ENCODE data around the gene WTIP. TPM values are rescaled to one million over a fixed set of nuclear protein-coding genes. Genes with fewer than 3 reads are reported as not detected.
"Not testable (repeated sequence)": the region's sequence is repeated elsewhere in the genome, so short reads cannot be mapped to it uniquely, and the experiment has no call there.

Gene WTIP
- total RNA-seq, 1 experiment from 2014 or later: 58.0 TPM

DNA sequence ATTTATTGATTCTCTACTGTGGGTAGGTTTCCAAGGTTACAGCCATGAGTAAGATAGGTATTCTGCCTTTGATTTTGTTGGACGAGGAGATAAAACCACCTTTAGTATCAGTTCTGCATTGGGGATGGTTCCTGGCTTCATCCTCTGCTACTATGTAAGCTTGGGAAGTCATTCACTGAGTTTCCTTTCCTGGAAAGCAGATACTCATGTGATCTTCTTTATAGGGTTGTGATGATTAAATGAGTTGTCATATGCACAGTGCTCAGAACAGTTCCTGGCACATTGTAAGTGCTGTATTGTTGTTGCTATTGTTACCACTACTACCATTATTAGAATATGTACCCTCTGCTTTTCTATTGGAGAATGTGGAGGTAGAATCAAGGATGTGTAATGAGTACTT lies 13.1 kb upstream of the WTIP start:
- Mint-ChIP-seq H3K27ac (ENCODE audit: unreplicated experiment) (no peak overlapping the region), H3K9me3 (ENCODE audit: unreplicated experiment) (no peaks in the 10 kb centered on the region), H3K4me3 (ENCODE audit: unreplicated experiment) (no peak overlapping the region), H3K4me1 (ENCODE audit: low read depth, unreplicated experiment) (no peaks in the 10 kb centered on the region), H3K36me3 (ENCODE audit: insufficient read depth, unreplicated experiment) (peaks cover 99% of the 10 kb centered on the region), H3K27me3 (ENCODE audit: insufficient read depth, unreplicated experiment) (no peaks in the 10 kb centered on the region)
- CTCF ChIA-PET: no interaction called here
- POLR2A ChIA-PET: no interaction called here
- Histone ChIP-seq H3K9me3 (no peaks in the 10 kb centered on the region; the same call in 1 of the 2 replicates), H3K27me3 (replicated peaks; ENCODE audit: control insufficient read depth, insufficient read depth, low read length) (no peaks in the 10 kb centered on the region), H3K4me3 (ENCODE audit: low read depth, low read length) (no peak overlapping the region), H3K4me1 (no peaks in the 10 kb centered on the region), H3K36me3 (ENCODE audit: control insufficient read depth, insufficient read depth, low read length) (peaks cover 2% of the 10 kb centered on the region)
- intact Hi-C loops (cut with micrococcal nuclease; ENCODE audit: unreplicated experiment): no loop called here
- DNase-seq: no peak
- BruUV-seq (replicated peaks): no TSS peak
- TF ChIP-seq, protein P1, sequence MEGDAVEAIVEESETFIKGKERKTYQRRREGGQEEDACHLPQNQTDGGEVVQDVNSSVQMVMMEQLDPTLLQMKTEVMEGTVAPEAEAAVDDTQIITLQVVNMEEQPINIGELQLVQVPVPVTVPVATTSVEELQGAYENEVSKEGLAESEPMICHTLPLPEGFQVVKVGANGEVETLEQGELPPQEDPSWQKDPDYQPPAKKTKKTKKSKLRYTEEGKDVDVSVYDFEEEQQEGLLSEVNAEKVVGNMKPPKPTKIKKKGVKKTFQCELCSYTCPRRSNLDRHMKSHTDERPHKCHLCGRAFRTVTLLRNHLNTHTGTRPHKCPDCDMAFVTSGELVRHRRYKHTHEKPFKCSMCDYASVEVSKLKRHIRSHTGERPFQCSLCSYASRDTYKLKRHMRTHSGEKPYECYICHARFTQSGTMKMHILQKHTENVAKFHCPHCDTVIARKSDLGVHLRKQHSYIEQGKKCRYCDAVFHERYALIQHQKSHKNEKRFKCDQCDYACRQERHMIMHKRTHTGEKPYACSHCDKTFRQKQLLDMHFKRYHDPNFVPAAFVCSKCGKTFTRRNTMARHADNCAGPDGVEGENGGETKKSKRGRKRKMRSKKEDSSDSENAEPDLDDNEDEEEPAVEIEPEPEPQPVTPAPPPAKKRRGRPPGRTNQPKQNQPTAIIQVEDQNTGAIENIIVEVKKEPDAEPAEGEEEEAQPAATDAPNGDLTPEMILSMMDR (IDR thresholded peaks at IDR 0.05; ENCODE audit: insufficient read depth in 1 of 2, low read depth in 1 of 2, low read length in 1 of 2, severe bottlenecking in 1 of 2, unreplicated experiment in 1 of 2): no peak

DNA sequence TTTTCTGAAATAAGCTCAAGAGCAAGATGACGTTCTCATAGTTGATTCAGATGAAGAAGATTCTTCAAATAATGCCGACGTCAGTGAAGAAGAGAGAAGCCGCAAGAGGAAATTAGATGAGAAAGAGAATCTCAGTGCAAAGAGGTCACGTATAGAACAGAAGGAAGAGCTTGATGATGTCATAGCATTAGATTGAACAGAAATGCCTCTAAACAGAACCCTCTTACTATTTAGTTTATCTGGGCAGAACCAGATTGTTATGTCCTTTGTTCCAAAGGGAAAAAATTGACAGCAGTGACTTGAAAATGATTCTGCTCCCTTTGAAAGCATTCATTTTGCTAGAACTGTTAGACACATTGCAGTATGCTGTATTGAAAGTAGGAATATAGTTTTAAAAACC lies 12.5 kb upstream of the WTIP start:
- POLR2A ChIA-PET; H3K4me3 Mint-ChIP-seq (ENCODE audit: unreplicated experiment); H3K4me3 ChIP-seq (ENCODE audit: low read depth, low read length); H3K27me3 Mint-ChIP-seq (ENCODE audit: insufficient read depth, unreplicated experiment); H3K36me3 ChIP-seq (ENCODE audit: control insufficient read depth, insufficient read depth, low read length); H3K27ac Mint-ChIP-seq (ENCODE audit: unreplicated experiment); H3K27me3 ChIP-seq (replicated peaks; ENCODE audit: control insufficient read depth, insufficient read depth, low read length); H3K9me3 ChIP-seq; DNase-seq; BruUV-seq (replicated peaks); H3K4me1 ChIP-seq; intact Hi-C loops (cut with micrococcal nuclease; ENCODE audit: unreplicated experiment); H3K9me3 Mint-ChIP-seq (ENCODE audit: unreplicated experiment); H3K4me1 Mint-ChIP-seq (ENCODE audit: low read depth, unreplicated experiment); CTCF ChIA-PET: not testable (repeated sequence)
- peaks cover 99% of the 10 kb centered on the region for H3K36me3 Mint-ChIP-seq (ENCODE audit: insufficient read depth, unreplicated experiment)

- ChIA-PET POLR2A (no interaction called here), CTCF (no interaction called here)
- no TSS peak for BruUV-seq (replicated peaks)
- no peak for DNase-seq
- Mint-ChIP-seq H3K27ac (ENCODE audit: unreplicated experiment) (no peak overlapping the region), H3K36me3 (ENCODE audit: insufficient read depth, unreplicated experiment) (peaks cover 84% of the 10 kb centered on the region), H3K4me1 (ENCODE audit: low read depth, unreplicated experiment) (no peaks in the 10 kb centered on the region), H3K4me3 (ENCODE audit: unreplicated experiment) (no peak overlapping the region), H3K9me3 (ENCODE audit: unreplicated experiment) (no peaks in the 10 kb centered on the region), H3K27me3 (ENCODE audit: insufficient read depth, unreplicated experiment) (no peaks in the 10 kb centered on the region)
- H3K4me3 ChIP-seq (ENCODE audit: low read depth, low read length): no peak overlapping the region
- no peaks in the 10 kb centered on the region; the same call in 1 of the 2 replicates for H3K36me3 ChIP-seq (ENCODE audit: control insufficient read depth, insufficient read depth, low read length)
- no peaks in the 10 kb centered on the region for H3K4me1 ChIP-seq
- TF ChIP-seq, protein P1 (IDR thresholded peaks at IDR 0.05; ENCODE audit: insufficient read depth in 1 of 2, low read depth in 1 of 2, low read length in 1 of 2, severe bottlenecking in 1 of 2, unreplicated experiment in 1 of 2): no peak
- no peaks in the 10 kb centered on the region for H3K27me3 ChIP-seq (replicated peaks; ENCODE audit: control insufficient read depth, insufficient read depth, low read length)
- intact Hi-C loops (cut with micrococcal nuclease; ENCODE audit: unreplicated experiment): loop anchor here (1.0 kb wide), 1 partner anchor 29 kb away; no protein-coding TSS in a partner anchor
- no peaks in the 10 kb centered on the region for H3K9me3 ChIP-seq
These were observed 9.5 kb upstream of the WTIP start for GRCh38 chr19:34471906-34472700.
